Measurements from ENCODE around the gene TGM1. TPM values are rescaled to one million over a fixed set of nuclear protein-coding genes. Genes with fewer than 3 reads are reported as not detected.

Gene TGM1
- total and polyA plus RNA-seq, 2 donors = 0.65 to 1.2 TPM

DNA sequence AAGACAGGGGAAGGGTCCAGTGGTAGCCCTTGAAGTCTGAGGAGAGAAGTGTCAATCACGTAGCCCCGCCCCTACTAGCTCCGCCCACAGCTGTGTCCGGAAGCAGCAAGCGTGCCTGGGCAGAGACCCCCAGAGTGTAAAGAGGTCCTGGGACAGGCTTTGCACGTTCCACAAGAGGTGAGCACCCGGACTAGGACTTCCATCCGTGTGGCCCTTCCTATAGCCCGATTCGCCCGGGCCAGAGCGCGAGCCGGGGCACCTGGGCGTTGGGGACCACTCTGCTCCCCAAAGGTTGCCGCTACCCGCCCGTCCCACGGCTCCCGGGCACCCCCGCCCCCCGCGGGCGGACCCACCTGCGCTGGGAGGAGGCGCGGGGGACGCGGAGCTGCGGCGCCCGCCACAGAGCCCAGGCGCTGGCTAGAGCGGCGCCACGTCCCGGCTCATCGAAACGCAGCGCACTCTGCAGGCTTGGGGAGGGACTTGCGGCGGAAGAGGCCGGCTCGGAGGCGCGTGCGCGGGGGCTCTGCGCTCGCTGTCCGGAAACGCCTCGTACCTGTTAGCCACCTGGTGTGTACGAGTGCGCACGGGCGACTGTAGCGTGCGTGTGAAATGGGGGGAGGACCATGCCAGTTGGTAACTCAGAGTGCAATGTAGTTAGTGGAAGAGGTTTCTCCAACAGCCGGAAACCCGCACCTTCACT, 8.3 kb upstream of the TGM1 start, which contains the start of gene RABGGTA:
RABGGTA (minus strand) TSS at position 464 of the 700 bp plus-strand sequence. CDS start 482 bp downstream, outside the sequence.
- Histone ChIP-seq H3K4me1 (ENCODE audit: insufficient read depth) (no peaks in the 10 kb centered on the region), H3K27ac (ENCODE audit: low read depth) (peak within 1 kb of the TSS; percentile 93), H3K4me3 (ENCODE audit: low read depth, low read length) (peak within 1 kb of the TSS; percentile 71), H3K36me3 (ENCODE audit: insufficient read depth) (no peaks in the 10 kb centered on the region)
- WGBS = under 1% methylated on average over 61 of the region's 61 CpGs
- DNase-seq (ENCODE audit: extremely low spot score) = peak; percentile 57

DNA sequence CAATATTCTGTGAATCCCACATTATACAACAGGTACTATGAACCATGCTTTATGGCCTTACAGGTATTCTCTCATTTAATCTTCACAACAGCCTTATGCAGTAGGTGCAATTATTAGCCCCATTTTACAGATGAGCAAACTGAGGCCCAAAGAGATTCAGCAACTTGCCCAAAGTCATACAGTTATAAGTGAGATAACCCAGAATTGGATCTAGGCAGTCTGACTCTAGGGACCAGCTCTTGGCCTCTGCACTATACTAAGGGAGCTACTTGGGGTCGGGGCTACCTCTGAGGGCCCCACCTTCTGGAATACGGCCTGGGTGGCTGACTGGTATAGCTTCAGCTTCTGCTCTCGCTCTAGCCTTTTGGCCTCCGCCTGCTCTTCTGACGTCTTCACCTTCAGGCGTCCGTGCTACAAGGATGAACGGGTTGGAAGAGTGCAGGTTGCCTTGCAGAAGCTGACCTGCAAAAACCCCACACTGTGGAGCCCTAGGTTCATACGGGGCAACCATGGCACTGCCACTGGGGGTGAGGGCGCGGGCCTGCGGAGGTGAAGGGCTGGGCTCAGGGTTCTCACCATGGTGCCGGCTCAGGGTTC, 7.7 kb upstream of the TGM1 start:
- Histone ChIP-seq H3K36me3 (ENCODE audit: insufficient read depth) (no peaks in the 10 kb centered on the region), H3K4me3 (ENCODE audit: low read depth, low read length) (peak overlapping the region; percentile 71), H3K27ac (ENCODE audit: low read depth) (peak overlapping the region; percentile 93), H3K4me1 (ENCODE audit: insufficient read depth) (no peaks in the 10 kb centered on the region)
- DNase-seq (ENCODE audit: extremely low spot score) = no peak
- WGBS = 16% methylated on average over 13 of the region's 13 CpGs

DNA sequence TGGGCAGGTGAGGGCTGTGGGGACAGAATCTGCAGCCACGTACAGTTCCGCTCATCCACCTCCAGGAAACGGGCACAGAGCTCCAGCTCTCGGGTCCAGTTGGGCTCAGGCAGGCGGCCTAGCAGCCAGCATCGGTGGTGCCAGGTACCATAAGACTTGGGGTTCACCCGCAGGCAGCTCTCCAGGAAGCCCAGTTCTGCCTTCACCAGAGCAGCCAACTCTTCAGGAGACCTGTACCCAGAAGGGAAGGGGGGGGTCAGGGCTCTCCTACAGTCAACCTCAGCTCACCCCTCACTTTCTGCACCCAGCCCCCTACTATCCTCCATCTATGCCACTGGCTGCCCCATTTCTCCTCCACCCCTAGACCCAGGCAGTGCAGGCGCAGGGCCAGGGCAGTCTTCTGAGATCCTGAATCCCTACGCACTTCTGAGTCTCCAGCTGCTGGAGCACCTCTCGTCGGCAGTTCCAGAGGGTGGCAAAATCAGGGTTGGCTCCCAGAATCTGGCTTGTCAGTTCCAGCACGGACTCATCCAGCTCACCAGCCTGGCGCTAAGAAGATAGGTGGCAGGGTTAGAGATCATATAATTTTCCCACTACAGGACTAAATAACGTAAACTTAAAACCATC, 7.0 kb upstream of the TGM1 start:
- WGBS = 95% methylated on average over 14 of the region's 14 CpGs
- H3K36me3 ChIP-seq (ENCODE audit: insufficient read depth) = no peaks in the 10 kb centered on the region

DNA sequence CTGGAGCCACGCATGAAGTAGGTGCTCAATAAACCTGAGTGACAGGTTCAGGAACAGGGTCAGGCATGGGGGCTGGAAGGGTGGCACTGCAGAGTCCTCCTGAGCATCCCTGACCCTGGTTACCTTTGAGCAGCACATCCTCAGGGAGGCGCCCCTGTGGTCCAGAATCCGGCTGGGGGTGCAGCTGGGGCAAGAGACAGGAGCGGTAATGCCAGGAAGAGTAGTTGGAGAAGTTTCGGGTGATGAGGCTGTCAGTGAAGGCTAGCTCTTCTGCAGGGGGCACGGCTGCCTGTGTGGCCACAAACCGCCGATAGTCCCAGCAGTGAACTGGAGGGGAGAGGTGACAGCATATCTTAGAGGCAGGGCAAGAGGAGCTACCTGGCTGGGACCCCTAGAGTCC, 6.4 kb upstream of the TGM1 start:
- Histone ChIP-seq H3K27ac (ENCODE audit: low read depth) (no peak overlapping the region), H3K4me3 (ENCODE audit: low read depth, low read length) (no peak overlapping the region), H3K4me1 (ENCODE audit: insufficient read depth) (no peaks in the 10 kb centered on the region), H3K36me3 (ENCODE audit: insufficient read depth) (no peaks in the 10 kb centered on the region)
- no peak for DNase-seq (ENCODE audit: extremely low spot score)
- WGBS = 94% methylated on average over 8 of the region's 8 CpGs

More for the DNA sequence above, 7.0 kb upstream of the TGM1 start:
- Histone ChIP-seq H3K4me3 (ENCODE audit: low read depth, low read length) (no peak overlapping the region), H3K27ac (ENCODE audit: low read depth) (no peak overlapping the region), H3K4me1 (ENCODE audit: insufficient read depth) (no peaks in the 10 kb centered on the region)
- DNase-seq (ENCODE audit: extremely low spot score) = no peak

DNA sequence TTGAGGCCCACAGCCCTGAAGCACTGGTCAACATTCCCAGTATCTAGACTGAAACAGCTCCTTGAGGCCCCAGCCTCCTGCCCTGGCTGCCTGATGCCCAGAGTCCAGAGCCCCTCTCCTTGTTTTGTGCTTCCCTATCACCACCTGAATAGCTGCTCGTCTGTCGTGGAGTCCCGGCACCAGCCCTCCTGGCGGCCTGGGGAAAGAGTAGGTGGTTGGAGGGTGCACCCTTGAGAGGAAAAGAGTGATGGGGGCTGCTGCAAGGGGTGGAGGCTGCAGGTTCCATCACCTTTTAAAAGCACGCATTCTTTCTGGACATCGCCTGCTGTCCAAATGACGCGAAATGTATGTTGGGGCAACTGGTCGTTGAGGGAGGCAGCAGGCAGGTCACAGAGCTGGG, 5.2 kb upstream of the TGM1 start:
- WGBS = 87% methylated on average over 9 of the region's 9 CpGs
- no peak overlapping the region for H3K4me3 ChIP-seq (ENCODE audit: low read depth, low read length)
- no peak for DNase-seq (ENCODE audit: extremely low spot score)
- no peaks in the 10 kb centered on the region for H3K36me3 ChIP-seq (ENCODE audit: insufficient read depth)
- H3K27ac ChIP-seq (ENCODE audit: low read depth) = no peak overlapping the region
- no peaks in the 10 kb centered on the region for H3K4me1 ChIP-seq (ENCODE audit: insufficient read depth)

DNA sequence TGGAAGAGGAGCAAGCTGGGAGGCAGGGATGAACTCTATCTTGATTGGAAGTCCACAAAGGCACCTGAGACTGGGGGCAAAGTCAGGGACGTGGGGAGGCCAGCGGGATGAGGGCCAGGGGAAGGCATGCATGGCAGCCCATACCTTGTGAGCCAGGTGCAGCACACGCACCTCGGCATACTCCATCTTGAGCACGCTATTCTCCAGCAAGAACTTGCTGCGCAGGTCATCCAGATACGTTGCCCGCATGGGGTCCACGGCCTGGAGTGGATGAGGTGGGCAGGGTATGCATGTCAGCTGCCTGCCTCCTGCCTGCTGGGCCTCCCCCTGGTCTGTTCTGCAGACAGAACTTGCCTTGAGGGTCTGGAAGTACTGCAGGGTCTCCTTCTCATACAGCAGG, 4.5 kb upstream of the TGM1 start:
- H3K36me3 ChIP-seq (ENCODE audit: insufficient read depth) = no peaks in the 10 kb centered on the region
- WGBS = 92% methylated on average over 9 of the region's 9 CpGs
- H3K4me3 ChIP-seq (ENCODE audit: low read depth, low read length) = no peak overlapping the region
- no peak overlapping the region for H3K27ac ChIP-seq (ENCODE audit: low read depth)
- no peaks in the 10 kb centered on the region for H3K4me1 ChIP-seq (ENCODE audit: insufficient read depth)
- no peak for DNase-seq (ENCODE audit: extremely low spot score)

DNA sequence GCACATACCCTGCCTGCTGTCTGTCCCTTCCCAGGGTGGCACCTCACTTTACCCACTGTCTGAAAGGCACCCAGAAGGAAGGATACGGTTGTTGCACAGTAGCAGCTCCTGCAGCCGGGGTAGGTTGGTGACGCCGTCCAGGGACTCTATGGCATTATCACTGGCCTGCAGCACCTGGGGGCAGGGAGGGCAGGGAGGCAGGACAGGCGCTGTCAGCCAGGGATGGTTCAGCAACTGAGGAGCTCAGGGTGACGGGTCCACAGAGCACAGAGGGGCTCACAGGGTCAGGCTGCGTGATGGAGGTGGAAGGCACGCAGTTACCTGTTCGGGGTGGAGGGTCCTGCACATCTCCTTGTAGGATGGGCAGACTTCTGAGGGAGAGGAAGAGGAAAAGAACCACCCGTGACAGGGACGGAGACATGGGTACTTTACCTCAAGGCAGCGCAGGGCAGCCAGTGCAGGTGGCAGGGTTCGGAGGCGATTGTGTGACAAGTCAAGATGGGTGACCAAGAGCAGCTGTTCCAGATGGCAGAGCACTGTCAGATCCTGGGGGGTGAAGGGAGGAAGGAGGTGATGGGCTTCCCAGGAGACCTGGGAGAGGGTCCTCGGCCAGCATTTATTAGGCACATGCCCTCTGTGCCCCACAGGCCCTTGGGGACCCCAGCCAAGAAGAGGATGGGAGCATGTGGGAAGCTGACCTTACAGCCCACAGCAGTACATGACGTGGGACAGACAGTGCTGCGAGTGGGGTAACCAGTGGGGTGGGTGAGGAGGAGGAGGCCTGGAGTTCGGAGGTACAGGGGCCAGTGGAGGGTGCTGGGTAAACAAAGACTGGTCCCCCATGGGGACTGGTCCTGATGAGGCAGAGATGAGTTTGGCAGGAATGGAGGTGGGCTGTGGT, 3.6 kb upstream of the TGM1 start:
- DNase-seq (ENCODE audit: extremely low spot score) = no peak

DNA sequence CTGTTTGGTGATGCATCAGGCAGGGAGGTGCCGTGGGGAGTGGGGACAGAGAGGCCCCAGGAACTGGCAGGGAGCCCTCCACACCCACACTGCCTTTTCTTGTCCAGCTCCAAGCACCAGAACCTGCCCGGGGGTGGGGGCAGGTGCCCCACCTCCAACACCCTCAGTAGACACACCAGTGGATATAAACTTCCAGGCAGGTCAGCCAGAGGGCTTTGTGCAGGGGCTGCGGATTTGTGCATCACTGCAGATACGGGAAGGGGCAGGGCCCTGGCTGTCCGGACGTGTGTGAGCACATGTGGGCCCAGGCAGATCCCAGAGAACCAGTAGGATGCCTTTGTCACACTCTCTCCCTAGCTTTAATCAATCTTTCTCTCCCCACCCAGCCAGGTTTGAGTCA, 1.3 kb upstream of the TGM1 start:
- Histone ChIP-seq H3K4me1 (ENCODE audit: insufficient read depth) (no peaks in the 10 kb centered on the region), H3K36me3 (ENCODE audit: insufficient read depth) (no peaks in the 10 kb centered on the region), H3K27ac (ENCODE audit: low read depth) (no peak overlapping the region), H3K4me3 (ENCODE audit: low read depth, low read length) (no peak overlapping the region)
- 63% methylated on average over 6 of the region's 6 CpGs for WGBS
- DNase-seq (ENCODE audit: extremely low spot score) = no peak

More for the DNA sequence above, 3.6 kb upstream of the TGM1 start:
- Histone ChIP-seq H3K4me1 (ENCODE audit: insufficient read depth) (no peaks in the 10 kb centered on the region), H3K4me3 (ENCODE audit: low read depth, low read length) (no peak overlapping the region), H3K27ac (ENCODE audit: low read depth) (no peak overlapping the region), H3K36me3 (ENCODE audit: insufficient read depth) (no peaks in the 10 kb centered on the region)
- 87% methylated on average over 18 of the region's 18 CpGs for WGBS

DNA sequence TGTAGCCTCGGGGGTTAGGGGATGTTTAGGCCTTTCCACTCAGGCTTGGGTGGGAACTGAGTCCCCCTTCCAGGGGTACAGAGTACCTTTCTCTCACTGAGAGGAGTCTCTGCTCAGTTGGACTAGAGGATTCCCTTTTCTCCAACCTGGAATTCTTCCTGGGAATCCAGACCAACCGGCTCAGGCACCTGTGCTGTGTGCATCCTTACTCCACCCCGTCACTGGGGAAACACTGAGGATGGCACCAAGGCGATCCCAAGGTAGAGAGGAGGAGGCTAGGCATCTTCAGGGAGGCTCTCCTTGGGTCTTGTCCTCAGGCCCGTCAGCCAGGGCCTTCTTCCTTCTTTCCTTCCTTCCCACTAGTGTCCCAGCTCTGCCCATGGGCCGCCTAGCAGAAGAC, 871 bp upstream of the TGM1 start:
- DNase-seq (ENCODE audit: extremely low spot score) = no peak
- no peaks in the 10 kb centered on the region for H3K4me1 ChIP-seq (ENCODE audit: insufficient read depth)
- WGBS = 70% methylated on average over 6 of the region's 6 CpGs
- H3K4me3 ChIP-seq (ENCODE audit: low read depth, low read length) = no peak overlapping the region
- no peak overlapping the region for H3K27ac ChIP-seq (ENCODE audit: low read depth)
- no peaks in the 10 kb centered on the region for H3K36me3 ChIP-seq (ENCODE audit: insufficient read depth)

DNA sequence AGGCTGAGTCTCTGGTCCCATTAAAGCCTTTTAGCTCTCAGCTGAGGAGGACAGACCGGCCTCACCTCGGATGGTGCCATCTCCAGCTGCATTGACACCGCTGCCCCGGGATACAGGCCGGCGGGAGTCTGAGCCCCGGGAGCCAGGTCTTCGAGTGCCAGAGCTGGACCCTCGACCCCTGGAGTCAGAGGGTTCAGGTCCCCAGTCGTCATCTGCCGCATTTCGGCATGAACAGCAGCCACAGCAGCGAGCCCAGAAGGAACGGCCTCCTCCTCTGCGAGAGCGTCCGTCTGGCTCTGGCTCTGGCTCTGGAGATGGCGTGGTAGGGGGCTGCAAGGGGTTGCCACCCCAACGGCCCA, 1.0 kb downstream of the TGM1 start:
- 87% methylated on average over 19 of the region's 19 CpGs for WGBS
- DNase-seq (ENCODE audit: extremely low spot score) = no peak
- no peak overlapping the region for H3K27ac ChIP-seq (ENCODE audit: low read depth)
- H3K4me1 ChIP-seq (ENCODE audit: insufficient read depth) = no peaks in the 10 kb centered on the region
- H3K4me3 ChIP-seq (ENCODE audit: low read depth, low read length) = no peak overlapping the region
- no peaks in the 10 kb centered on the region for H3K36me3 ChIP-seq (ENCODE audit: insufficient read depth)

DNA sequence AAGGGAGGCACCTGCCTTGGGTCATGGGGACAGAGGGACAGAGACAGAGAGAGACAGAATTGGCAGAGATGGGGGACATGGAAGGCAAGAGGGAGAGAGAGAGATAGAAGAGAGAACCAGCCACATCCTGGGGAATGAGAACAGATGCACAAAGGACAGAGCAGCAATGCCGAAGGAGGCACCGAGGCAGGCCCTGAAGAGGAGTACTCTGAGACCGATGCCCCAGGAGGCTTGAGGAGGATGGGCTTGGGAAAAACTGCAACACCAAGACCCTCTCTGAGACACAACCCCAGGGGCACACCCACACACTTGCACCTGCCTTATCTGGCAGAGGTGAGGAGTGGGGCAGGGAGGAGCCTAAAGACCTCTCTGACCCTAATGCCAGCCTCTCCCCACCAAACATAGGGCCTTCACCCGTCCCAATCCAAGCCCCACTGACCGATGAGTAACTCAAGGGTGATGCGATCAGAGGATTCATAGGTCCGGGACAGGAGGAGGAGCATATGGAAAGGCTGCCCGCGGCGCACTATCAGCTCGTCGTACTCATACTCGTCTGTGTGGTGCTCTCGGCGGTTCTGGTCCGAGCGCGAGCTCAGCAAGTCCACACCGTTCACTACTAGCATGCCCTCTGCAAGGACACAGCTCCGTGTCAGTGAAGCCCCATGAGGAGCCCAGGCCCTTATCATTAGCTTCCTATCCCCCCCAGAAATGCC, 1.6 kb downstream of the TGM1 start:
- no peak for DNase-seq (ENCODE audit: extremely low spot score)
- H3K36me3 ChIP-seq (ENCODE audit: insufficient read depth) = no peaks in the 10 kb centered on the region
- WGBS = 83% methylated on average over 20 of the region's 20 CpGs
- H3K27ac ChIP-seq (ENCODE audit: low read depth) = no peak overlapping the region
- H3K4me1 ChIP-seq (ENCODE audit: insufficient read depth) = no peaks in the 10 kb centered on the region
- H3K4me3 ChIP-seq (ENCODE audit: low read depth, low read length) = no peak overlapping the region

DNA sequence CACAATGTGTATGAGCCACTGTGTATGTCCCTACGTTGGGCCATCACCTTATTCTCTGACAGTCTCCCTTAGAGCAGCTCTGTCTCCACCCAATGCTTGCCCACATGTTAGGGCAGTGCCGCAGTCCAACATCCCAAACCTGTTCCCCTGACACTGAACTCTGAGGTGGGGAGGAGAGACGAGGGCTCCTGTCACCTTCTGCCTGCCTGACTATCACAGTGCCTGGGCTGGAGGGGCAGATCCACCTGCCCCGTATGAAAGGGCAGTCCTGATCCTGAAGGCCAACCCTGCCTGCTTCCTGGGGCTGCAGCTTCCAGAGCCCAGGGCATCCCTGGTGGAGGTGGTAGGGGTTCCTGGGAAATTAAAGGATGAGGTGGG, 2.2 kb downstream of the TGM1 start:
- WGBS = 76% methylated on average over 4 of the region's 4 CpGs
- Histone ChIP-seq H3K4me3 (ENCODE audit: low read depth, low read length) (no peak overlapping the region), H3K36me3 (ENCODE audit: insufficient read depth) (no peaks in the 10 kb centered on the region), H3K4me1 (ENCODE audit: insufficient read depth) (no peaks in the 10 kb centered on the region), H3K27ac (ENCODE audit: low read depth) (no peak overlapping the region)
- DNase-seq (ENCODE audit: extremely low spot score) = no peak

Measured in urinary bladder (tissue), 4 donors.